Keratinocyte (primary cell): Measurements from ENCODE around the gene KRT3. TPM values are rescaled to one million over a fixed set of nuclear protein-coding genes. Genes with fewer than 3 reads are reported as not detected.

Experiments
- DNase-seq: peaks from one replicate; pipeline ENCODE4 v3.0.0-alpha.2; 2011; ENCODE audit warnings: low read depth, missing footprints, low spot score
- FAIRE-seq: peaks from 2 replicates; lab custom pipeline; 2011; peaks lifted over from hg19 to GRCh38; lab: Jason Lieb, UNC
- H2AFZ ChIP-seq: 2 replicates; pipeline ENCODE4 v1.6.0; 2012; ENCODE audit warnings: low read length, control low read depth, inconsistent platforms; ENCODE audit not compliant: control insufficient read depth
- H3K27ac ChIP-seq: 2 replicates; pipeline ENCODE4 v1.5.1; 2011; ENCODE audit warnings: low read length; ENCODE audit not compliant: control insufficient read depth, insufficient read depth
- H3K27me3 ChIP-seq: 3 replicates; pipeline ENCODE4 v1.6.0; 2011; ENCODE audit warnings: low read length; ENCODE audit not compliant: control insufficient read depth, insufficient read depth; ENCODE audit errors: extremely low read depth
- H3K36me3 ChIP-seq, 2 experiments: 2 replicates in 1 of 2; 3 replicates in 1 of 2; pipeline ENCODE4 v1.5.1; 2011; ENCODE audit warnings: low read length in 2 of 2, mild to moderate bottlenecking in 1 of 2; ENCODE audit not compliant: control insufficient read depth in 2 of 2, insufficient read depth in 2 of 2; ENCODE audit errors: extremely low read depth in 1 of 2
- H3K4me1 ChIP-seq: 3 replicates; pipeline ENCODE4 v1.5.1; 2011; ENCODE audit warnings: low read length; ENCODE audit not compliant: control insufficient read depth, insufficient read depth; ENCODE audit errors: extremely low read depth
- H3K4me2 ChIP-seq: 3 replicates; pipeline ENCODE4 v1.6.0; 2011; ENCODE audit warnings: low read depth, low read length; ENCODE audit not compliant: control insufficient read depth, insufficient read depth; ENCODE audit errors: extremely low read depth
- H3K4me3 ChIP-seq, 3 experiments: fragments of 200-600 bp in 1 of 3; sonication (generic) in 1 of 3; 2 replicates in 2 of 3; 3 replicates in 1 of 3; pipeline ENCODE4 v1.5.1; 2011 to 2016; ENCODE audit warnings: low read length in 3 of 3, mild to moderate bottlenecking in 3 of 3, control low read depth in 2 of 3, inconsistent platforms in 1 of 3, low read depth in 1 of 3, mixed read lengths in 1 of 3, mixed run types in 1 of 3, moderate library complexity in 1 of 3; ENCODE audit not compliant: control insufficient read depth in 2 of 3, insufficient read depth in 2 of 3; ENCODE audit errors: extremely low read depth in 1 of 3
- H3K79me2 ChIP-seq: 2 replicates; pipeline ENCODE4 v1.6.0; 2012; ENCODE audit warnings: low read length; ENCODE audit not compliant: control insufficient read depth, insufficient read depth
- H3K9ac ChIP-seq: 3 replicates; pipeline ENCODE4 v1.6.0; 2011; ENCODE audit warnings: low read length; ENCODE audit not compliant: control insufficient read depth, insufficient read depth; ENCODE audit errors: extremely low read depth
- H3K9me1 ChIP-seq: 3 replicates; pipeline ENCODE4 v1.6.0; 2011; ENCODE audit warnings: low read length; ENCODE audit not compliant: control insufficient read depth, insufficient read depth; ENCODE audit errors: extremely low read depth
- H3K9me3 ChIP-seq: 2 replicates; pipeline ENCODE4 v1.5.1; 2012; ENCODE audit warnings: low read depth, low read length; ENCODE audit not compliant: control insufficient read depth
- H4K20me1 ChIP-seq: 3 replicates; pipeline ENCODE4 v1.6.0; 2011; ENCODE audit warnings: low read length; ENCODE audit not compliant: control insufficient read depth, insufficient read depth; ENCODE audit errors: extremely low read depth
- CTCF ChIP-seq, 3 experiments: IDR thresholded peaks in 1 of 3; conservative IDR thresholded peaks in 1 of 3; optimal IDR thresholded peaks in 1 of 3; 2 replicates in 2 of 3; 3 replicates in 1 of 3; pipeline versions ENCODE3 to v1.5.1; 2011; ENCODE audit warnings: low read length in 3 of 3, mild to moderate bottlenecking in 3 of 3, moderate library complexity in 2 of 3, control low read depth in 1 of 3, inconsistent platforms in 1 of 3; ENCODE audit not compliant: insufficient read depth in 2 of 3; ENCODE audit errors: extremely low read depth in 1 of 3
- EZH2 ChIP-seq: IDR thresholded peaks from one replicate; pipeline ENCODE4 v1.6.1; 2012; ENCODE audit warnings: inconsistent platforms, mild to moderate bottlenecking, low read length, moderate library complexity
- dilution Hi-C: fragments of 300-500 bp; cut with MboI; formaldehyde crosslinking; loops from one replicate; pipeline ENCODE4 v1.7.0; 2020; ENCODE audit warnings: low sequenced_read_pairs; ENCODE audit not compliant: extremely low pct_ligation_motif_present
- polyA plus RNA-seq, 5 experiments: library from polyadenylated mRNA; depleted of rRNA in 3 of 5; stranded (reverse) in 3 of 5; stranded (forward) in 1 of 5; unstranded in 1 of 5; fragments of >200 nt; gene quantifications; 1 replicate in 1 of 5; 2 replicates in 3 of 5; 3 replicates in 1 of 5; pipeline versions ENCODE4 v1.2.1 to v1.2.3, GENCODE V29; 2011 to 2012; ENCODE audit warnings: missing spikeins in 2 of 5, low read depth in 1 of 5, low replicate concordance in 1 of 5

The KRT3 gene
- polyA plus RNA-seq, 1 donor (not counting 4 experiments of a cell fraction or from before 2014, with no cell fraction given): 0.29 TPM

- H3K9me3 ChIP-seq: no peaks in the 10 kb centered on the region
- peaks cover 44% of the 10 kb centered on the region for H3K27me3 ChIP-seq
- FAIRE-seq (no peak), DNase-seq (no peak)
- H4K20me1 ChIP-seq: no peaks in the 10 kb centered on the region
- H3K4me2 ChIP-seq: no peak overlapping the region
- no peaks in the 10 kb centered on the region for H3K9me1 ChIP-seq
- no peaks in the 10 kb centered on the region for H3K79me2 ChIP-seq
- H2AFZ ChIP-seq: no peak overlapping the region
- no peak overlapping the region for H3K27ac ChIP-seq
- H3K4me3 ChIP-seq: no peak overlapping the region
- H3K9ac ChIP-seq: no peak overlapping the region
- no peaks in the 10 kb centered on the region for H3K4me1 ChIP-seq
- dilution Hi-C loops: no loop called here
- TF ChIP-seq EZH2: no peak
- TF ChIP-seq CTCF (optimal IDR thresholded peaks at IDR 0.05 in 1 of 3, IDR thresholded peaks at IDR 0.05 in 1 of 3, conservative IDR thresholded peaks at IDR 0.05 in 1 of 3; ENCODE audit: extremely low read depth in 1 of 3, insufficient read depth in 2 of 3, low read length in 3 of 3): no peak
- no peaks in the 10 kb centered on the region for H3K36me3 ChIP-seq
Measured at GRCh38 chr12:52754135-52754534, 41.8 kb downstream of the KRT3 start.

- dilution Hi-C loops: no loop called here
- Histone ChIP-seq H3K27me3 (peaks cover 41% of the 10 kb centered on the region), H3K4me1 (no peaks in the 10 kb centered on the region), H3K27ac (no peak overlapping the region), H2AFZ (no peak overlapping the region), H4K20me1 (no peaks in the 10 kb centered on the region), H3K9ac (no peak overlapping the region), H3K4me2 (no peak overlapping the region), H3K79me2 (no peaks in the 10 kb centered on the region), H3K9me1 (no peaks in the 10 kb centered on the region), H3K36me3 (no peaks in the 10 kb centered on the region), H3K4me3 (no peak overlapping the region), H3K9me3 (no peaks in the 10 kb centered on the region)
- TF ChIP-seq CTCF (optimal IDR thresholded peaks at IDR 0.05 in 1 of 3, IDR thresholded peaks at IDR 0.05 in 1 of 3, conservative IDR thresholded peaks at IDR 0.05 in 1 of 3; ENCODE audit: extremely low read depth in 1 of 3, insufficient read depth in 2 of 3, low read length in 3 of 3) (no peak), EZH2 (no peak)
- FAIRE-seq (no peak), DNase-seq (no peak)
Measured at GRCh38 chr12:52753283-52753682, 42.6 kb downstream of the KRT3 start.
